GM18870 (cell line): ENCODE measurements around the gene RFFL.
"Not testable (repeated sequence)": the region's sequence is repeated elsewhere in the genome, so short reads cannot be mapped to it uniquely, and the experiment has no call there.

Experiments
- ATAC-seq: cut with Tn5 transposase; IDR thresholded peaks from one replicate; pipeline ENCODE4 v1.9.1; 2021; ENCODE audit warnings: moderate library complexity; ENCODE audit not compliant: unreplicated experiment

RFFL gene

DNA sequence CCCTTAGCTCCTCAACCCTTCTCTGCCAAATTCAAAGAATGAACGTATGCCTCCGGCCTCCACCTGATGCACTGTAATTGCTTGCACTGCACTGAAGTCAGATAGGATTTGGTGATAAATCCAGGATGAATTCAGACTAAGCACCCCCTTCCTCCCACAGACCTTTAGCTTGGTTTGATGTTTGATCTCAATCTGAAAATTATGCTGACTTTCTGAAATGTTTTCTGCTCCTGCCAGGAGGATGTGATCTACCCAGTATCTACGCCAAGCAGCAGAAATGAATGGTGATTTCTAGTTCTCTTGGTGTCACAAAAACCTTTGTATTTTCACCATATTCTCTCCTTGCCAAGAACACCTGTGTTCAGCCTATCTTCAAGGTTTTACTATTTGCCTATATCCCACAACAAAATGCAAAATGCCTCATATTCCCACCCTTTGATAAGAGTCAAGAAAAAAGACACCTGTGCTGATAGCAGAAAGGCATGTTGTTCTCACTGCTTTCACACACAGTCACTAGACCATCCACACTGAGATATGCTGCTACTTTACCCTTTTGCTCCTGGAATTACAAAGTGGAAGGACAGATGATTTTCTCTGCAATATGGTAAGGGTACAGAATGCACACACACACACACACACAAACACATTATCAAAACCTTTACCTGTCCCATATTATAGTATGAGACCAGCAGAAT, 14.7 kb downstream of the RFFL start:
- no peak for ATAC-seq

- ATAC-seq, result no peak
Measured at GRCh38 chr17:35046740-35047283, 16.7 kb downstream of the RFFL start.

DNA sequence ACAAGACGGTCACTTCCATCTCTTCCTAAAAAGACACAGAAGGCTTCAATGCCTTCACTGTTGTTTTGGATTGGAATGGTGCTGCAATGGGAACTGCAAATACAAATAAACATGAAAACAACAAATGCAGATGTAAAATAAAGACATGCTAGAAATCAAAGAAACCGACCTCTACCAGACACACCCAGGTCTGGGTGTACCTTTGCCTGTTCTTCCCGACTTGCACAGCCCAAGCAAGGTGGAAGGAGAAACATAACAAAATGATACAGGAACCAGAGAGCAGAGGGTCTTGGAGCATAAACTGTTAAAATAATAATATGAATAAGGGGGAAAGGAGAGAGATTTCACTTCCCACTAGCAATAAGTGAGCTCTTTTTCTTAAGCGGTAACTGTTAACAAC, 17.3 kb downstream of the RFFL start:
- no peak for ATAC-seq

GRCh38 chr17:35045458-35045979, 18.0 kb downstream of the RFFL start:
- ATAC-seq, result not testable (repeated sequence)

DNA sequence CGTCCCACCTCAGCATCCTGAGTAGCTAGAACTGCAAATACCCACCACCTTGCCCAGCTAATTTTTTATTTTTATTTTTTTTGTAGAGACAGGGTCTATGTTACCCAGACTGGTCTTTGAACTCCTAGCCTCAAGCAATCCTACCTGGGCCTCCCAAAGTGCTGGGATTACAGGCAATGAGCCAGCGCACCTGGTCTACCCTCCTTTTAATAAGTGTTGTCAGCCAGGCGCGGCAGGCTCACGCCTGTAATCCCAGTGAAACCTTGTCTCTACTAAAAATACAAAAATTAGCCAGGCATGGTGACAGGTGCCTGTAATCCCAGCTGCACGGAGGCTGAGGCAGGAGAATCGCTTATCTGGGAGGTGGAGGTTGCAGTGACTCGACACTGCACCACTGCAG, 19.3 kb downstream of the RFFL start:
- ATAC-seq, result no peak

DNA sequence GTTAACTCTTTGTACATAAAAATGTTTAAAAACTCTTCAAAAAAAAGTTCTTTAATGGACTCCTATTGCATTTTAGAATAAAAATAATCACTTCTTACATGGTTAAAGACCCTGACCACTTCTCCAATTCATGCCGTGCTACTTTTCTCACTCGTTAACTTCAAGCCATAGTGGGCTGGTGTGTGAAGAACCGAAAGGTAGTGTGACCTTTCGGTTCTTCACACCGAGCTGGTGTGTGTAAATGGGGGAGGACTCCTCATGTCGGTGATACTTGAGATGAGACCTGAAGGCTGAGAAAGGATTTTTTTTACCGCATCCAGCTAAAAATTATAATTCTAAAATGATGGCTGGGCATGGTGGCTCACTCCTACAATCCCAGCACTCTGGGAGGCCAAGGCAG, 22.1 kb downstream of the RFFL start:
- ATAC-seq, result no peak

DNA sequence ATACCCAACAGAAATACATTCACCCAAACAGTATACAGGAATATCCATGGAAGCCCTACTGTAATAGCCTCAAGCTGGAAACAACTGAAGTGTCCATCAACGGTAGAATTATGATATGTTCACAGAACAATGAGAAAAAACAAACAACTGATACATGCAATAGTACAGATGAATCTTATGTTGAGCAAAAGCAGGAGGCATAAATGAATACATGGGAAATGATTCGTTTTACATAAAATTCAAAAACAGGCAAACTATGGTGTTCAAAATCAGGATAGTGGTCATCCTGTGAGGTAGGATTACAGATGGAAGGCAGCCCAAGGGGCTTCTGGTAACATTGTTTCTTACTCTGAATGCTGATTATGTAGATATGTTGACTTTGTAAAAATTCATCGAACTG, 25.1 kb downstream of the RFFL start:
- ATAC-seq, result no peak

GRCh38 chr17:35030780-35031179, 32.7 kb downstream of the RFFL start:
- no peak for ATAC-seq

- ATAC-seq, result no peak
Measured at GRCh38 chr17:35028531-35029262, 34.8 kb downstream of the RFFL start.

- ATAC-seq, result not testable (repeated sequence)
Measured at GRCh38 chr17:35028097-35028496, 35.4 kb downstream of the RFFL start.

- ATAC-seq, result no peak
Measured at GRCh38 chr17:35025541-35025940, 38.0 kb downstream of the RFFL start.

GRCh38 chr17:35023538-35023937, 40.0 kb downstream of the RFFL start:
- no peak for ATAC-seq

- ATAC-seq, result no peak
Measured at GRCh38 chr17:35022536-35023063, 40.9 kb downstream of the RFFL start.

DNA sequence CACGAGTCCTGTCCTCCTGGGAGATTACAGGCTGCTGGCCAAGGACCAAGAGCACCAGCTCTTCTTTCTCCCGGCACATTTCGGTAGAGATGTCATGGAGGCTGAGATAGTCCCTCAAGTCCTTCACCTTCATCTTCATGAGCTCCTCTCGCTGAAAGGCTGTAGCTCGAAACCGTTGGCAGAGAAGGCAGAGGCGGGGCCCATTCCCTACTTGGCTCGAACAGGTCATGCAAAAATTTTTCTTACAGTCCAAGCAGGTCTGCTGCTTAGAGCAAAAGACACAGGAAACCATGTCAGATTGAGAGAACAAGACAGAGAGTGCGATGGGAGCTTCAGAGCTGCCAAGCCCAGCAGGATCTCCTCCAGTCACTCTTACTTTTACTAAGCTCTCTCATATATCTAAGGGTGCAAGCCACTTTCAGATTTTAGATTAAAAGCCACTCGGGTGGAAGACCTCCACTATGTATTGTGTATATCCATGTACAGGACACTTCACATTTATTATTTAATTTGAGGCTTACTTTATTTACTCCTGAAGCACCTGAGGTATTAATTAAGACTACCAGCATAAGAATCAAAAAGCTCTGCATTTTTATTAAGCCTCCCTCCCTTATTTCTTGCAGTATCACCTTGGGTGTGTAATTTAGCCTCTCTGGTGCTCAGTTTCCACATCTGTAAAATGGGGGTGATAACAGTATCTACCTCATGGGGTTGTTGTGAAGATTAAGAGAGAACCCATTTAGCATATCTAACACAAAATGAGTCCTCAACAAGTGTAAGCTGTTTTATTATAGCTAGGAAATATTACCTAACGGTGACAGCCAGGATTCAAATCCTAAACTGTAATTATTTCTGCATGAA, 41.8 kb downstream of the RFFL start:
- no peak for ATAC-seq

GRCh38 chr17:35019386-35020179, 43.9 kb downstream of the RFFL start:
- no peak for ATAC-seq

DNA sequence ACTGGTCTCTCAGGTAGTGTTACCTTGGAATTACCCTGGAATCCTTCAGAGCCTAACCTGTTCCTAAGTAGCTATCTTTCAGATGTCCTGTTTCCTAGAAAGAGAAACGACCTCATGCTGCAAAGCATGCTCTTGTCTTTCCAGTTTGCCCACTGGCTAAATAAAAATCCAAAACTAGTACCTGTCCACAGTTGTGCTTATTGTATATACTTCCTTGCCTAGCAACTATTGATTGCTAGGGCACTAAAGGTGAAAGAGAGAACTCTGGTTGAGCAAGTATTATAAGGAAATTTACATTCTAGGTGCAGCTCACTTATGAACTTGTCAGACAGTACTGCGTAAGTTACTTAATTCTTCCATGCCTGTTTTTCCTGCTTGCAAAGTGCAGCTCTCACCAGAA, 44.7 kb downstream of the RFFL start:
- ATAC-seq, result no peak

- ATAC-seq, result no peak
Measured at GRCh38 chr17:35017021-35017420, 46.5 kb downstream of the RFFL start.

DNA sequence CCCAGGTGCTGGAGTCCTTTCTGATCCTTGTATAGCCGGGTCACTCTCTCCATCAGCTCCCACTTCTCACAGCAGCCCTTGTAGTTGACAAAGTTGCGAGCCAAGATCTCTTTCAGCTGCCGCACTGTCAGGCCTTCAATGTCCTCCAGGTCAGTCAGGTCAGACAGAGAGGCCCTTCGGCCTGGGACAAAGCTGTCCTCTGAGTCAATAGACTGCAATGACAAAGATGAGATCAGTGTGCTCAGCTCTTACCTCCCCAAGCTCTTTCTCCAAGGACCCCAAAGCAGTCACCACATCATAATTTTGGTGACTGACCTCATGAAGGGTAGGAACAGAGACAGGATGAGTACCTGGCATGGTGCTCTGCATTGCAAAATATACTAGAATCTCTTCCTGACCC, 47.1 kb downstream of the RFFL start:
- ATAC-seq, result no peak

GRCh38 chr17:35011671-35012216, 51.8 kb downstream of the RFFL start:
- no peak for ATAC-seq

- ATAC-seq, result no peak
Measured at GRCh38 chr17:35010093-35010492, 53.4 kb downstream of the RFFL start.
